DMS 273 treated with DMSO at 0.1 percent for 48 hours (cell line): ENCODE data around the gene LARP1.
"Not testable (repeated sequence)": the region's sequence is repeated elsewhere in the genome, so short reads cannot be mapped to it uniquely, and the experiment has no call there.

Experiments
- DNase-seq: peaks from one replicate; lab custom pipeline; 2025; lab: John Stamatoyannopoulos, UW

The LARP1 gene

GRCh38 chr5:154794525-154795234, 39.5 kb downstream of the LARP1 start:
- DNase-seq = no peak

- DNase-seq = no peak
Measured at GRCh38 chr5:154795235-154795596, 40.0 kb downstream of the LARP1 start.

GRCh38 chr5:154797762-154798161, 42.6 kb downstream of the LARP1 start:
- no peak for DNase-seq

- DNase-seq = no peak
Measured at GRCh38 chr5:154800582-154800981, 45.4 kb downstream of the LARP1 start.

- DNase-seq = no peak
Measured at GRCh38 chr5:154801083-154801482, 45.9 kb downstream of the LARP1 start.

GRCh38 chr5:154802050-154802449, 46.9 kb downstream of the LARP1 start:
- DNase-seq = no peak

- DNase-seq = no peak
Measured at GRCh38 chr5:154806176-154806575, 51.0 kb downstream of the LARP1 start.

GRCh38 chr5:154811239-154811638, 56.1 kb downstream of the LARP1 start:
- no peak for DNase-seq

GRCh38 chr5:154811653-154812465, 56.7 kb downstream of the LARP1 start:
- DNase-seq = no peak

GRCh38 chr5:154813158-154813557, 58.0 kb downstream of the LARP1 start:
- no peak for DNase-seq

GRCh38 chr5:154813736-154814135, 58.6 kb downstream of the LARP1 start:
- DNase-seq = no peak

GRCh38 chr5:154815025-154815424, 59.8 kb downstream of the LARP1 start:
- no peak for DNase-seq

GRCh38 chr5:154815684-154816247, 60.6 kb downstream of the LARP1 start:
- no peak for DNase-seq

GRCh38 chr5:154816891-154817492, 61.8 kb downstream of the LARP1 start:
- DNase-seq = no peak

- no peak for DNase-seq
Measured at GRCh38 chr5:154817815-154818214, 62.6 kb downstream of the LARP1 start.

GRCh38 chr5:154818471-154819116, 63.4 kb downstream of the LARP1 start:
- no peak for DNase-seq

- DNase-seq = no peak
Measured at GRCh38 chr5:154819546-154819945, 64.4 kb downstream of the LARP1 start.

- no peak for DNase-seq
Measured at GRCh38 chr5:154820383-154820782, 65.2 kb downstream of the LARP1 start.

- DNase-seq = not testable (repeated sequence)
Measured at GRCh38 chr5:154822896-154823295, 67.7 kb downstream of the LARP1 start.

- no peak for DNase-seq
Measured at GRCh38 chr5:154823605-154824004, 68.4 kb downstream of the LARP1 start.

- no peak for DNase-seq
Measured at GRCh38 chr5:154824070-154824469, 68.9 kb downstream of the LARP1 start.

- DNase-seq = no peak
Measured at GRCh38 chr5:154829181-154829588, 74.0 kb downstream of the LARP1 start.
